Spleen (tissue), 7 donors: Measurements from ENCODE around the gene TMEM50A.
"Not testable (repeated sequence)": the region's sequence is repeated elsewhere in the genome, so short reads cannot be mapped to it uniquely, and the experiment has no call there.

Experiments used
- CTCF ChIP-seq, 11 experiments: fragments of 200-600 bp in 7 of 11; fragments of 450-650 bp in 4 of 11; sonication (generic) in 4 of 11; IDR thresholded peaks in 8 of 11; conservative IDR thresholded peaks in 3 of 11; 1 replicate in 7 of 11; 2 replicates in 4 of 11; pipeline versions ENCODE4 v1.4.0 to v1.8.0; 2016 to 2021; ENCODE audit warnings: antibody characterized with exemption in 11 of 11, inconsistent platforms in 4 of 11, mild to moderate bottlenecking in 1 of 11
- POLR2A ChIP-seq, 3 donors: fragments of 450-650 bp; IDR thresholded peaks; one replicate each; pipeline ENCODE4 v1.5.1; 2017; ENCODE audit warnings: antibody characterized with exemption in 3 of 3, mild to moderate bottlenecking in 1 of 3
- POLR2AphosphoS5 ChIP-seq, 3 donors: sonication (generic); formaldehyde crosslinking; IDR thresholded peaks; one replicate each; pipeline ENCODE4 v1.5.1; 2017; ENCODE audit warnings: antibody characterized with exemption in 3 of 3
- donor health status: DM: no; HTN: no; CAD: no; lungs with moderate emphysema.
- donor health status: DM: no; HTN: no; CAD: no.
- donor health status: DM: no; HTN: no; CAD: no.

GRCh38 chr1:25405731-25406305, 67.7 kb downstream of the TMEM50A start:
- TF ChIP-seq CTCF (IDR thresholded peaks at IDR 0.05 in 8 of 11, conservative IDR thresholded peaks at IDR 0.05 in 3 of 11); POLR2AphosphoS5 (IDR thresholded peaks at IDR 0.05); POLR2A (IDR thresholded peaks at IDR 0.05): not testable (repeated sequence)
